Endothelial cell of hepatic sinusoid (primary cell): ENCODE data around the gene NLRP5.
"Not testable (repeated sequence)": the region's sequence is repeated elsewhere in the genome, so short reads cannot be mapped to it uniquely, and the experiment has no call there.

Experiments used
- in situ Hi-C: cut with HindIII; loops from 2 replicates; pipeline ENCODE4 v1.10.0; 2017; ENCODE audit warnings: low sequenced_read_pairs

Gene NLRP5

GRCh38 chr19:55986487-55986886, at the start of gene NLRP5:
NLRP5 (plus strand) TSS chr19:55986775.
- in situ Hi-C loops = no loop called here

- in situ Hi-C loops = no loop called here
Observed at GRCh38 chr19:55939206-55939605, 47.4 kb upstream of the NLRP5 start.

- in situ Hi-C loops = no loop called here
Observed at GRCh38 chr19:55940306-55940705, 46.3 kb upstream of the NLRP5 start.

DNA sequence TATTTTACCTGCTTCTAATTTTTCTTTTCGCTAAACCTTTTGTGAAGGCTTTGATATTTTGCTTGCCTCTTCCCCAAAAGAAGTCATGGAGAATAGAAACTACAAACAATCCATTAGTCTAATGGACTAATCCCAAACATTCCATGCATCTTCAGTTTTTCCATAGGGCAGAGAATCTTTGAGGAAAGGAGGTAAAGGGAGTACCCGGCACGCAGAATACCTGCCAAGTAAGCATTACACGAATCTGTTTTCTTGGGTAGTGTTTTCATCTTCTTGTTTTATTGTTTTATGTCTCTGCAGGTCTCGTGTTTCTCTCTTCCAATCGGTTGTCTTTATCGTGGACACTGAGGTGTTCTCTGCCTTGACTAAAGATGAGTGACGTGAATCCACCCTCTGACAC, 39.0 kb upstream of the NLRP5 start, which contains the start of gene NLRP8:
TSS of gene NLRP8 (plus strand) at position 301 of the 400 bp plus-strand sequence.
- in situ Hi-C loops = no loop called here

GRCh38 chr19:55950566-55950965, 36.0 kb upstream of the NLRP5 start:
- in situ Hi-C loops = not testable (repeated sequence)

DNA sequence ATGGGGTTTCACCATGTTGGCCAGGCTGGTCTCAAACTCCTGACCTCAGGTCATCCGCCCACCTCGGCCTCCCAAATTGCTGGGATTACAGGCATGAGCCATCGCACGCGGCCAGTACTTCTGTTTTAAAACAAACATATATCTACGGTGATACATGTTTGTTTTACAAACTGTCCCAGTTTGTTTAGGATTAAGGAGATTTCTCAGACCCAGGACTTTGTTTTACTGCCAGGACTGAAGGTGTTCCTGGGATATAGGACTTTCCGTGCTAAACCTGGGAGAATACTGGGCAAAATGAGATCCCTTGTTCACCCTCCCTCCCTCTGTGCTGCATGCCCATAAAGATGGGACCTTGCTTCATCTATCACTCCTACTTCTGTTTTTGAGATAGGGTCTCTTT, 30.1 kb upstream of the NLRP5 start:
- in situ Hi-C loops = no loop called here

- in situ Hi-C loops = no loop called here
Observed at GRCh38 chr19:55958356-55958755, 28.2 kb upstream of the NLRP5 start.

- in situ Hi-C loops = no loop called here
Observed at GRCh38 chr19:55959996-55960675, 26.4 kb upstream of the NLRP5 start.

DNA sequence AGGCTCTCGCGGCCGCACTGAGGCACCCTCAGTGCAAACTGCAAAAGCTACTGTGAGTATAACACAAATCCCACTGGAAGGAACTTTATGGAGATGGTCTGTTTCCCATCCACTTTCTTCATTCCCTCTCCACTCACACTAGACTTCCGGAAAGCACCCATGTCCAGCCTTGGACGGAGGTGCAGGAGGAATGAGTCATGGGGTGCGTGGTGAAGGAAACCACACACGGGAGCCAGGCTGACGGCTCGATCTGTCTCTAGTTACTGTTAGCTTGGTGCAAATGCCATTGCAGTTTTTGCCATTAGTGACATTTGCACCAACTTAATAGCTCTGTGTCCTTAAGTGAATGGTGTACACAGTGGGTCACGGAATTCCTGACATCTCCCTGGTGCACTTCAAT, 24.4 kb upstream of the NLRP5 start:
- in situ Hi-C loops = no loop called here

DNA sequence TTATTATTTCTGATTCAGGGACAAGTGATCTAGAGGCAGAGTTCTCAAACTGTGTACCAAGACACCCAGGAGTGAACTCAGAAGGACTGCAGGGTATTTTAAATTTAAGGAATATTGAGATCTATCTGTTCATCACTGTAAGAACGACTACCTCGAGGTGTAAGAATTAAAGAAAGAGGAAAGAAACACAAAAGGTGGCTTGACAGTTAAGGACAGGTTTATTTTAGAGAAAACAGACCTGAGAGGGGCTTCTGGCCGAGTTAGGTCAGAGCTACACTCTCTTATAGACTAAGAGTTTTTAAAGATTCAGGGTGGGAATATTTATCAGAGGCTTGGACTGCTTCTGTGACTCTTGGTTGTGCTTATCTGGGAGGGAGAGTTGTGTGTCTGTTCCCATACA, 12.6 kb upstream of the NLRP5 start:
- in situ Hi-C loops = no loop called here

- in situ Hi-C loops = no loop called here
Observed at GRCh38 chr19:55980415-55980814, 6.2 kb upstream of the NLRP5 start.

GRCh38 chr19:55985254-55985653, 1.3 kb upstream of the NLRP5 start:
- in situ Hi-C loops = no loop called here

DNA sequence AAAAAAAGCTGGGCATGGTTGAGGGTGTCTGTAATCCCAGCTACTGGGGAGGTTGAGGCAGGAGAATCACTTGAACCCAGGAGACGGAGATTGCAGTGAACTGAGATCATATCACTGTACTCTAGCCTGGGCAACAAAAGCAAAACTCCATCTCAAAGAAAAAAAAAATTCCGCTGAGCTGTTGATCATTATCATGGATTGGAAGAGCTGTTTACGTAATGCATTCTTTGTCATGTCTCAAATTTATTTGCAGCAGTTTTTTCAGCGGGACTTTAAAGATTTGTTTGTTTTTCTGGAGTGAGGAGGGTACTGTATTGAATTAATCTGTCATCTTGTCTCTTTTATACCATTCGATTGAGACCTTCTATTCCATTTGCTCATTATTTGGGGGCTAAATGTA, 4.3 kb downstream of the NLRP5 start:
- in situ Hi-C loops = no loop called here

- in situ Hi-C loops = no loop called here
Observed at GRCh38 chr19:55993492-55993891, 6.9 kb downstream of the NLRP5 start.

GRCh38 chr19:56014765-56015164, 28.2 kb downstream of the NLRP5 start:
- in situ Hi-C loops = no loop called here

DNA sequence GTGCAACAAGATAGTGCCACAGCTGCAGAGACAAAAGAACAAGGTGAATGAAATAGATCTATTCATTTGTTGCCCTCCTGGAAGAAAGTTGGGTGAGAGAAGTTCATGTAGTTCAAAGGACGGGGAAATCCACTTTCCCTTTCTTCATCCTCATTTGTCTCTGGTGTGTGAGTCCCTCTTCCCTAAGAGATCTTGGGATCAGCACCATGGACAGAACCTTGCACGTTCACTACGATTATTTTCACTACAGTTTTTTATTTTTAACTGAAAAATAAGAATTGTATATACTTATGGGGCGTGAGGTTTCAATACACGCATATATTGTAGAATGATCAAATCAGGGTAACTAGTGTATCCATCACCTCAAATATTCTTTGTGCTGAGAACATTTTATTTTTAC, 29.2 kb downstream of the NLRP5 start:
- in situ Hi-C loops = no loop called here

DNA sequence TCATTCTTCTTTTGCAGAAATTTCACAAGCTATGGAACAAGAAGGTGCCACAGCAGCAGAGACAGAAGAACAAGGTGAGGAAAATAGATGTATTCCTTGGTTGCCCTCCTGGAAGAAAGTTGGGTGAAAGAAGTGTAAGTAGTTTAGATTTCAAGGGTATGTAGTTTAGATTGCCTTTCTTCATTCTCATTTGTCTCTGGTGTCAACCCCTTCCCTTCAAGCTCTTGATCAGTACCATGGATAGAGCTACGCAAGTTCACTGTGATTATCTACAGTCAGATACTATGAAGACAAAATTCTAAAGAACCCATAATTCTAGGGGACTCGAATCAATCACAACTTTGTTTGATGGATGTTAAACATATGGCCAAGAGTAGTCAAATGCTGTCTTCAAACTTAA, 32.8 kb downstream of the NLRP5 start:
- in situ Hi-C loops = not testable (repeated sequence)

GRCh38 chr19:56020355-56020975, 33.9 kb downstream of the NLRP5 start:
- in situ Hi-C loops = loop anchor here (5.0 kb wide), 1 partner anchor 88 kb away; the partner anchor contains the start of gene NLRP13

GRCh38 chr19:56026769-56027168, 40.2 kb downstream of the NLRP5 start:
- in situ Hi-C loops = no loop called here

DNA sequence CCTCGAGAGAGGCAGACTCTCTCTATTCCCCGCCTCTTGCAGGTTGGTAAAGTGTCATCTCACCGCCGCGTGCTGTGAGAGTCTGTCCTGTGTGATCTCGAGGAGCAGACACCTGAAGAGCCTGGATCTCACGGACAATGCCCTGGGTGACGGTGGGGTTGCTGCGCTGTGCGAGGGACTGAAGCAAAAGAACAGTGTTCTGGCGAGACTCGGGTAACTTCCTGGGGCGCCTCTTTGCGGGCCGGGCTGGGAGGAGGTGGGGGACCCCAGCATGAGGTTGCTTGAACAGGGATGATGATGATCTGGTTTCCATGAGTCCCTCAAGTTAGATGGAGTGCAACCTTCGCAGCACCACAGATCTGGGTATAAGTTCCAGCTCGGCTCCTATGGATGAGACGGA, 67.0 kb downstream of the NLRP5 start:
- in situ Hi-C loops = no loop called here

GRCh38 chr19:56066152-56067023, 79.8 kb downstream of the NLRP5 start:
- in situ Hi-C loops = loop anchor here (5.0 to 10.0 kb wide), 2 partner anchors 106 to 138 kb away; partner anchors contain the start of gene ZSCAN5C
